GM19023 (cell line): ENCODE results near the gene PSTK.

Experiments used
- ATAC-seq: cut with Tn5 transposase; IDR thresholded peaks from one replicate; pipeline ENCODE4 v1.9.1; 2021; ENCODE audit warnings: mild to moderate bottlenecking, moderate library complexity; ENCODE audit not compliant: unreplicated experiment

PSTK gene

GRCh38 chr10:122980209-122981065 is at the start of gene PSTK:
Gene PSTK, plus strand, starts transcription at chr10:122980401. Its CDS starts 79 bp downstream, at chr10:122980480.
- ATAC-seq = peak; percentile 96

GRCh38 chr10:122931088-122931906 is 48.9 kb upstream of the PSTK start:
- no peak for ATAC-seq

- no peak for ATAC-seq
Observed at GRCh38 chr10:122939133-122939855, 40.9 kb upstream of the PSTK start.

GRCh38 chr10:122939856-122940543 is 40.2 kb upstream of the PSTK start:
- no peak for ATAC-seq

GRCh38 chr10:122949296-122949695 is 30.9 kb upstream of the PSTK start:
- no peak for ATAC-seq

GRCh38 chr10:122953902-122954730 is 26.1 kb upstream of the PSTK start, which contains the start of gene C10orf88:
Gene C10orf88, minus strand, starts transcription at chr10:122954227. Its CDS starts 49 bp downstream, at chr10:122954178.
- ATAC-seq = peak; percentile 97

- no peak for ATAC-seq
Observed at GRCh38 chr10:122954731-122955050, 25.5 kb upstream of the PSTK start.

GRCh38 chr10:122955892-122956291 is 24.3 kb upstream of the PSTK start:
- ATAC-seq = no peak

GRCh38 chr10:122957474-122957873 is 22.7 kb upstream of the PSTK start:
- ATAC-seq = no peak

GRCh38 chr10:122962405-122962804 is 17.8 kb upstream of the PSTK start:
- no peak for ATAC-seq

GRCh38 chr10:122966879-122967278 is 13.3 kb upstream of the PSTK start:
- ATAC-seq = no peak

- no peak for ATAC-seq
Observed at GRCh38 chr10:122968698-122969097, 11.5 kb upstream of the PSTK start.

GRCh38 chr10:122974023-122974422 is 6.2 kb upstream of the PSTK start:
- no peak for ATAC-seq

- no peak for ATAC-seq
Observed at GRCh38 chr10:122974543-122975064, 5.6 kb upstream of the PSTK start.

GRCh38 chr10:122981066-122981464 is 864 bp downstream of the PSTK start:
- ATAC-seq = no peak

GRCh38 chr10:122983898-122984297 is 3.7 kb downstream of the PSTK start:
- no peak for ATAC-seq

GRCh38 chr10:122984708-122985107 is 4.5 kb downstream of the PSTK start:
- no peak for ATAC-seq

- ATAC-seq = no peak
Observed at GRCh38 chr10:122986335-122986734, 6.1 kb downstream of the PSTK start.

GRCh38 chr10:122988501-122988900 is 8.3 kb downstream of the PSTK start:
- ATAC-seq = no peak

- no peak for ATAC-seq
Observed at GRCh38 chr10:122990278-122990677, 10.1 kb downstream of the PSTK start.
